GM12801 (cell line): Measurements from ENCODE around the gene TMIE.

Experiments used
- CTCF ChIP-seq: IDR thresholded peaks from one replicate; pipeline ENCODE4 v1.5.1; 2011; ENCODE audit warnings: control low read depth; ENCODE audit not compliant: insufficient read length; ENCODE audit errors: extremely low read depth

Gene TMIE

GRCh38 chr3:46717447-46718231, 16.4 kb downstream of the TMIE start, which contains the start of gene PRSS50:
TSS of gene PRSS50 (minus strand) at chr3:46717869. CDS start at chr3:46717824, 45 bp downstream.
- no peak for TF ChIP-seq CTCF

GRCh38 chr3:46719044-46719565, 17.9 kb downstream of the TMIE start:
- TF ChIP-seq CTCF: no peak

GRCh38 chr3:46719735-46720271, 18.6 kb downstream of the TMIE start:
- no peak for TF ChIP-seq CTCF

- no peak for TF ChIP-seq CTCF
These were observed 19.8 kb downstream of the TMIE start for GRCh38 chr3:46721009-46721408.

- no peak for TF ChIP-seq CTCF
These were observed 21.3 kb downstream of the TMIE start for GRCh38 chr3:46722443-46722842.

- no peak for TF ChIP-seq CTCF
These were observed 23.2 kb downstream of the TMIE start for GRCh38 chr3:46724424-46724823.

GRCh38 chr3:46725621-46726314, 24.6 kb downstream of the TMIE start:
- TF ChIP-seq CTCF: no peak
